NCI-H1417 (cell line): ENCODE results near the gene LDB1.
A peak's percentile ranks its signal among the peaks of the same experiment; 100 is the strongest.

Experiments used
- DNase-seq, 3 experiments: peaks; one replicate each; lab custom pipeline; 2025; lab: John Stamatoyannopoulos, UW

Gene LDB1

GRCh38 chr10:102113261-102113955, 6.8 kb downstream of the LDB1 start:
- DNase-seq: no peak

GRCh38 chr10:102112210-102112817, 7.9 kb downstream of the LDB1 start:
- no peak for DNase-seq

- no peak for DNase-seq
These were observed 8.9 kb downstream of the LDB1 start for GRCh38 chr10:102111276-102111675.

GRCh38 chr10:102109166-102110116, 10.7 kb downstream of the LDB1 start:
- no peak for DNase-seq

- DNase-seq: no peak
These were observed 13.2 kb downstream of the LDB1 start for GRCh38 chr10:102106998-102107397.

- no peak for DNase-seq
These were observed 17.7 kb downstream of the LDB1 start for GRCh38 chr10:102102421-102102820.

- no peak for DNase-seq
These were observed 19.0 kb downstream of the LDB1 start for GRCh38 chr10:102101152-102101551.

GRCh38 chr10:102096449-102096848, 23.7 kb downstream of the LDB1 start:
- DNase-seq: no peak

GRCh38 chr10:102090772-102091171, 29.4 kb downstream of the LDB1 start:
- no peak for DNase-seq

GRCh38 chr10:102086196-102086595, 34.0 kb downstream of the LDB1 start:
- no peak for DNase-seq

- DNase-seq: no peak
These were observed 34.8 kb downstream of the LDB1 start for GRCh38 chr10:102085336-102085735.

- DNase-seq: no peak
These were observed 36.6 kb downstream of the LDB1 start for GRCh38 chr10:102083541-102083940.

GRCh38 chr10:102072673-102073527, 47.3 kb downstream of the LDB1 start:
- peak; percentile 43 to 78 (median 64) for DNase-seq

GRCh38 chr10:102069071-102069470, 51.1 kb downstream of the LDB1 start:
- DNase-seq: no peak

GRCh38 chr10:102068216-102068615, 52.0 kb downstream of the LDB1 start:
- peak in 2 of 3 experiments; percentile 16 to 17 for DNase-seq

GRCh38 chr10:102067091-102067916, 52.9 kb downstream of the LDB1 start:
- no peak for DNase-seq

GRCh38 chr10:102066399-102067088, 53.6 kb downstream of the LDB1 start:
- DNase-seq: no peak

GRCh38 chr10:102065561-102066398, 54.4 kb downstream of the LDB1 start:
- peak in 1 of 3 experiments; percentile 55 for DNase-seq

- peak; percentile 64 to 82 (median 80) for DNase-seq
These were observed 55.2 kb downstream of the LDB1 start, which contains the start of gene HPS6 for GRCh38 chr10:102064868-102065560. HPS6 (plus strand) TSS chr10:102065349; CDS start chr10:102065475, 126 bp downstream.
